Measurements from ENCODE around the gene BMP10.

BMP10 gene

GRCh38 chr2:68847751-68848150 lies 23.4 kb downstream of the BMP10 start:
- DNase-seq: no peak

- DNase-seq: no peak
Observed at GRCh38 chr2:68846091-68846490, 25.1 kb downstream of the BMP10 start.

- DNase-seq: no peak
Observed at GRCh38 chr2:68845043-68845442, 26.2 kb downstream of the BMP10 start.

GRCh38 chr2:68839260-68839833 lies 31.9 kb downstream of the BMP10 start:
- no peak for DNase-seq

- DNase-seq: no peak
Observed at GRCh38 chr2:68838641-68839040, 32.6 kb downstream of the BMP10 start.

GRCh38 chr2:68837861-68838341 lies 33.3 kb downstream of the BMP10 start:
- DNase-seq: no peak

GRCh38 chr2:68837164-68837860 lies 33.9 kb downstream of the BMP10 start:
- DNase-seq: no peak

GRCh38 chr2:68835621-68836020 lies 35.6 kb downstream of the BMP10 start:
- DNase-seq: no peak

GRCh38 chr2:68834737-68835376 lies 36.3 kb downstream of the BMP10 start:
- DNase-seq: no peak

- DNase-seq: no peak
Observed at GRCh38 chr2:68833162-68833561, 38.0 kb downstream of the BMP10 start.

GRCh38 chr2:68832233-68832869 lies 38.8 kb downstream of the BMP10 start:
- no peak for DNase-seq

GRCh38 chr2:68831686-68832232 lies 39.4 kb downstream of the BMP10 start:
- DNase-seq: no peak

GRCh38 chr2:68829749-68830148 lies 41.4 kb downstream of the BMP10 start:
- no peak for DNase-seq

GRCh38 chr2:68828887-68829708 lies 42.1 kb downstream of the BMP10 start:
- DNase-seq: no peak

- DNase-seq: no peak
Observed at GRCh38 chr2:68827666-68828065, 43.5 kb downstream of the BMP10 start.

GRCh38 chr2:68825866-68826265 lies 45.3 kb downstream of the BMP10 start:
- DNase-seq: no peak

GRCh38 chr2:68824831-68825230 lies 46.4 kb downstream of the BMP10 start:
- no peak for DNase-seq

- no peak for DNase-seq
Observed at GRCh38 chr2:68822207-68822872, 48.9 kb downstream of the BMP10 start.

GRCh38 chr2:68819556-68819955 lies 51.6 kb downstream of the BMP10 start:
- DNase-seq: no peak

GRCh38 chr2:68817306-68817705 lies 53.9 kb downstream of the BMP10 start:
- DNase-seq: no peak
